ENCODE data around the gene EEF2. TPM values are rescaled to one million over a fixed set of nuclear protein-coding genes. Genes with fewer than 3 reads are reported as not detected.

Gene EEF2
- 1,000 to 10,000 TPM; 1,409 to 1,651 (median 1,477) TPM for polyA plus RNA-seq (ENCODE audit: insufficient read length in 3 of 3)

- DNase-seq (ENCODE audit: low read depth in 3 of 3, low spot score in 2 of 3), result peak; percentile 87 to 90 (median 87)
Observed at GRCh38 chr19:3984908-3985642, at the start of gene EEF2. TSS of gene EEF2 (minus strand) at chr19:3985463. CDS start at chr19:3985380, 83 bp downstream.

- DNase-seq (ENCODE audit: low read depth in 3 of 3, low spot score in 2 of 3), result no peak
Observed at GRCh38 chr19:4034048-4035017, 49.1 kb upstream of the EEF2 start.

GRCh38 chr19:4033028-4033956 is 48.0 kb upstream of the EEF2 start:
- no peak for DNase-seq (ENCODE audit: low read depth in 3 of 3, low spot score in 2 of 3)

- no peak for DNase-seq (ENCODE audit: low read depth in 3 of 3, low spot score in 2 of 3)
Observed at GRCh38 chr19:4032436-4032835, 47.2 kb upstream of the EEF2 start.

- DNase-seq (ENCODE audit: low read depth in 3 of 3, low spot score in 2 of 3), result no peak
Observed at GRCh38 chr19:4031420-4031819, 46.2 kb upstream of the EEF2 start.

- no peak for DNase-seq (ENCODE audit: low read depth in 3 of 3, low spot score in 2 of 3)
Observed at GRCh38 chr19:4030981-4031380, 45.7 kb upstream of the EEF2 start.

- no peak for DNase-seq (ENCODE audit: low read depth in 3 of 3, low spot score in 2 of 3)
Observed at GRCh38 chr19:4030552-4030951, 45.3 kb upstream of the EEF2 start.

GRCh38 chr19:4029247-4029614 is 44.0 kb upstream of the EEF2 start:
- DNase-seq (ENCODE audit: low read depth in 3 of 3, low spot score in 2 of 3), result no peak

GRCh38 chr19:4028334-4029246 is 43.3 kb upstream of the EEF2 start:
- no peak for DNase-seq (ENCODE audit: low read depth in 3 of 3, low spot score in 2 of 3)

GRCh38 chr19:4027146-4027545 is 41.9 kb upstream of the EEF2 start:
- DNase-seq (ENCODE audit: low read depth in 3 of 3, low spot score in 2 of 3), result no peak

- no peak for DNase-seq (ENCODE audit: low read depth in 3 of 3, low spot score in 2 of 3)
Observed at GRCh38 chr19:4025317-4025716, 40.1 kb upstream of the EEF2 start.

GRCh38 chr19:4023600-4024398 is 38.5 kb upstream of the EEF2 start:
- DNase-seq (ENCODE audit: low read depth in 3 of 3, low spot score in 2 of 3), result no peak

- DNase-seq (ENCODE audit: low read depth in 3 of 3, low spot score in 2 of 3), result no peak
Observed at GRCh38 chr19:4019578-4019977, 34.3 kb upstream of the EEF2 start.

- no peak for DNase-seq (ENCODE audit: low read depth in 3 of 3, low spot score in 2 of 3)
Observed at GRCh38 chr19:4018775-4019504, 33.7 kb upstream of the EEF2 start.

GRCh38 chr19:4018140-4018613 is 32.9 kb upstream of the EEF2 start:
- DNase-seq (ENCODE audit: low read depth in 3 of 3, low spot score in 2 of 3), result no peak

- no peak for DNase-seq (ENCODE audit: low read depth in 3 of 3, low spot score in 2 of 3)
Observed at GRCh38 chr19:4016903-4017638, 31.8 kb upstream of the EEF2 start.

GRCh38 chr19:4016486-4016885 is 31.2 kb upstream of the EEF2 start:
- no peak for DNase-seq (ENCODE audit: low read depth in 3 of 3, low spot score in 2 of 3)

Data from right renal cortex interstitium (tissue), 3 donors.